ENCODE results near the gene RAB26.

RAB26 gene

DNA sequence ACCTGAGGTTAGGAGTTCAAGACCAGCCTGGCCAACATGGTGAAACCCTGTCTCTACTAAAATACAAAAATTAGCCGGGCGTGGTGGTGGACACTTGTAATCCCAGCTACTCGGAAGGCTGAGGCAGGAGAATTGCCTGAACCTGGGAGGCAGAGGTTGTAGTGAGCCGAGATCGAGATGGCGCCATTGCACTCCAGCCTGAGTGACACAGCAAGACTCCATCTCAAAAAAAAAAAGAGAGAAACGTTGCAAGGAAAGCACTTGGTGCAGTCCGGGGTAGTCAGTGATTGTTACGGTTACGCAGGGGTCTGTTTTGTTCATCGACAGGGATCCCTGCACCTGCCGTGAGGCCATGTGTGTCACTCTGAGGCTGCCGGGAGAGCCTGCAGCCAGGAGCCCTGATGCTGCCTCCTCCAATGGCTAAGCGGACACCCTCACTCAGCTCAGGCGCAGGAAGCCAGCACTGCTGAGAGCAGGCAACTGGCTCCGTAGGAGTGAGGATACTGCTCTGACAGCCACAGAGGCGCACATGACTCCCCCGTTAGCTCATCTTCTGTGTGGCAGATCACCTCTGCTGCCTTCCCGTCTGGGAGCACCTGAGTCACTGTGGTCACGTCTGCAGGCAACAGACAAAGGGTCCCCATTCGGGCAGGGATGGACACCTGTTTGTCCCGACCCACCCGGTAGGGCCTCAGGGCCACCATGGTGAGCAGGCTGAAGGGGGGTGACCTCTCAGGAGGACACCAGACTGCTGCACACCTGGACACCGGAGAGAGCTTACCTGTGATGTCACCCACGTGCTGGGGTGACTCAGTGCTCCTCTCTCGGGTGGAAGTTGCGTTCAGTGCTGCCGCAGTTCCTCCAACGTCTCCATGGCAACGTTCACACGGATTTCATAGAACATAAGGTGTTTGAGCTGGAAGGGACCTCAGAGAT lies 5.2 kb upstream of the RAB26 start:
- in situ Hi-C loops (cut with MboI; ENCODE audit: low sequenced_read_pairs), result no loop called here

DNA sequence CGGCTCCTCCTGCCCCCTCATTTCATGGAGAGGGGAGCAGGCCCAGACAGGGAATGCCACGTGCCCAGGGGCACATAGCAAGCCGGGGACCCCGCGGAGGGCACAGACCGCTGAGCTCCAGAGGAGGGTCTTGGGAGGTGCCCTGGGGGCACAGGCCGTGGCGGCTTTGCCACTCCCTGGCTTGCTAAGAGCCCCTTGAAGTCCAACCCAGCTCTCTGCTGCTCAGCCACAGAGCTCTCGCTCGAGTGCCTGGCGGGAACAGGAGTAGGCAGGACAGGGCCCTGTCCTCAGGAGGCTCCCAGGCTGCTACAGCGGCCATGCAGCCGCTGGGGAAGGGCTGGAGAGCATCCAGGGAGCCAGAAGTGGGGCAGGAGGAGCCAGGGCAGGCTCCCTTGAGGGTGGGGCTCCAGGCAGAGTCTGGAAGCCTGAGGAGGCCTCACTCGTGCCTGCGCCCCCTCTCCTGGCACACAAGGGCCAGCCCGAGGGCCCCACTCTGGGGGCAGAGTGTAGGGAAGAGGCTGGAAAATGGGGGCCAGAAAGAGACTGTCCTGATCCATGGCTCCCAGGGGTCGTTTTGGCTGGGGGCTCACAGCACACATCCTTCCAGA lies 4.4 kb upstream of the RAB26 start:
- in situ Hi-C loops (cut with MboI; ENCODE audit: low sequenced_read_pairs), result no loop called here

DNA sequence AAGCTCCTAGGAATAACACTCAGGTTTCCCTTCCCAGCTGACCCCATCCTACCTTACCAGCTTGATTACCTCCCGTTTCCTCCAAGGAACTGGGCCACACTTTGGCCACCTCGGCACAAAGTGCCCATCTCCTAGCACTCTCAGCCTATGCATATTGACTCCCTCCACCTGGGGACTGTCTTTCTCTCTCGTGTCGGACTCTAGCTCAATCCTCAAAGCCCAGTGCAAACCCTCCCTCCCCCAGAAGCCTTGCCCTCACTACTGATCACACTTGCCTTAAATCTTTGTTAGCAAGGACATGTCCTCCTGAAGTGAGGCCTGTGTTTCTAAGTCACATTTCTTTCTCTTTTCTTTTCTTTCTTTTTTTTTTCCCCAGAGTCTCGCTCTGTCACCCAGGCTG lies 2.6 kb upstream of the RAB26 start:
- in situ Hi-C loops (cut with MboI; ENCODE audit: low sequenced_read_pairs), result no loop called here

DNA sequence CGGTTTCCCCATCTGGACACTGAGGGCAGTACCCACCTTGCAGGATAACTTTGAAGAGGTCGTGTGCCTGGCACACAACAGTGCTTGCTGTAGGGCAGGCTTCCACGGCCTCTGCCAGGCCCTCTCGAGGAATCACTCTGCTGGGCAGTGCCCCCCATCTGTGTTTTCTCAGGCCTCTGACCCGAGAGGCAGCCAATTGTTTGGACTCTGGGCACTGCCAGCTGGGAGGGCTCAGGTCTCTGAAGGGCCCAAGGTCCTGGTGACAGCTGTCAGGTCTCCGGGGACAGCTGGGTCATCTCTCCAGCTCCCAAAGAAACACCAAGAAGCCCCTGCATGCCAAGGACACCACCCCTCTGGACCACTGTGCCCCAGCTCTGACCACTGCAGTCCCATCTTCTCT lies 1.0 kb upstream of the RAB26 start:
- in situ Hi-C loops (cut with MboI; ENCODE audit: low sequenced_read_pairs), result no loop called here

DNA sequence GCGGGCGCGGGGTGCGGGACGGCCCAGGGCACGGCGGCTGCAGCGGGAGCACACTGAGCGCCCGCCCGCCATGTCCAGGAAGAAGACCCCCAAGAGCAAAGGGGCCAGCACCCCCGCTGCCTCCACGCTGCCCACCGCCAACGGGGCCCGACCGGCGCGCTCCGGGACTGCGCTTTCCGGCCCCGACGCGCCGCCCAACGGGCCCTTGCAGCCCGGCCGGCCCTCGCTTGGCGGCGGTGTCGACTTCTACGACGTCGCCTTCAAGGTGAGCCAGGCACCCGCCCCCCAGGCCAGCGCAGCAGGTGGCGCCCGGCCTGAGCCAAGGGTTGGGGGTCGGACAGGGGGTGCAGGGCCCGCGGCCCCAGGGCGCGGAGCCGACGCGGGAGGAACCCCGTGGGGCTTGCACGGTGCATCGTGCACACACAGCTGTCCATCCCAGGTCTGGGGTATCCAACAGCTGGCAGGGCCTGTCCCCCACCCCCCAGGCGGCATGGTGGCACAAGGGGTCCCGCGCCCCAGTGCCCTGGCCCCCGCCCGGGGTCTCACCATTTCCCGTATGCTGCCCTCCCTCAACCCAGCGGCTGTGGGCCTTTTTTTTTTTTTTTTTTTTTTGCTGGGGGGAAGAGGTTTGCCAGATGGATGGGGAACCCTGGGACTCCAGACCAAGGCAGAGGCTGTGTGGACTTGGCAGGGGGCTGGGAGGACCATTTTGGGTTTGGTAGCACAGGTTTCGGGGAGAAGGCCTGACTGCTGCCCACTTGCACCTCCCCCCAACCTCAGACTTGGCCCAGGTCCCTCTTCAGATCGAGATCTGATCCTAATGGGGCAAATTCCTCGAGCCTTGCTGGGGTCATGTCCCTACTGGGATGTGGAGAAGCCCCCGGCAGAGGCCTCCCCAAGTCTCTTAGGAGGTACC lies 547 bp downstream of the RAB26 start:
- in situ Hi-C loops (cut with MboI; ENCODE audit: low sequenced_read_pairs), result no loop called here

DNA sequence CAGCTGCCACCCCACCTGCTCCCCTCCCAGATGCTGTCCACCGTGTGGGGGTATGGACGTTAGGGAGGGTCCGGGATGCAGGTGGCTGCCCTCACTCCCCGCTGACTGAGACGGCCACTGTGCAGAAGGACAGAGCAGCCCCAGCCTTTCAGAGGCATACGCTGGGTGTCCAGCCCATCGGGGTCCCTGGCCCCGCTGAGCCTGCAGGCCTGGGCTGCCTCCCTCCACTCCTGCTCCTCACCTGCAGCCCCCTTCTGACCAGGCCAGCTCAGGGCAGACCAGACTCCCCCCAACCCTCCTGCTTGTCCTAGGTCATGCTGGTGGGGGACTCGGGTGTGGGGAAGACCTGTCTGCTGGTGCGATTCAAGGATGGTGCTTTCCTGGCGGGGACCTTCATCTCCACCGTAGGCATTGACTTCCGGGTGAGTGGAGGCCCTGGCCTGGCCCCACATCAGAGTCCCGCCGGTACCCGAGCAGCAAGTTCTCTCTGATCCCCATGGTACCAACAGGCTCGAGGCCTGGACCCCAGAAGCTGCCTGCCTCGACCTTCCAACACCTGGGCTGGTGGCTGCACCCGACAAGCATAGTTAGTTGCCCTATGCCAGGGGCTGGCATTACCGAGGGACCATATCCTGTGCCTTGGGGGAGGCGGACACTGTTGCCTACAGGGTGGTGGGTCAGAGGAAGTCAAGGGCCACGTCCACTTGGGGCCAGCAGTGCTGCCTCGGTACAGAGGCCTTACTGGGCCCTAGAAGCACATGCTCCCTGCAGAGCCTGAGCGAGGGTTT lies 1.4 kb downstream of the RAB26 start:
- in situ Hi-C loops (cut with MboI; ENCODE audit: low sequenced_read_pairs), result no loop called here

DNA sequence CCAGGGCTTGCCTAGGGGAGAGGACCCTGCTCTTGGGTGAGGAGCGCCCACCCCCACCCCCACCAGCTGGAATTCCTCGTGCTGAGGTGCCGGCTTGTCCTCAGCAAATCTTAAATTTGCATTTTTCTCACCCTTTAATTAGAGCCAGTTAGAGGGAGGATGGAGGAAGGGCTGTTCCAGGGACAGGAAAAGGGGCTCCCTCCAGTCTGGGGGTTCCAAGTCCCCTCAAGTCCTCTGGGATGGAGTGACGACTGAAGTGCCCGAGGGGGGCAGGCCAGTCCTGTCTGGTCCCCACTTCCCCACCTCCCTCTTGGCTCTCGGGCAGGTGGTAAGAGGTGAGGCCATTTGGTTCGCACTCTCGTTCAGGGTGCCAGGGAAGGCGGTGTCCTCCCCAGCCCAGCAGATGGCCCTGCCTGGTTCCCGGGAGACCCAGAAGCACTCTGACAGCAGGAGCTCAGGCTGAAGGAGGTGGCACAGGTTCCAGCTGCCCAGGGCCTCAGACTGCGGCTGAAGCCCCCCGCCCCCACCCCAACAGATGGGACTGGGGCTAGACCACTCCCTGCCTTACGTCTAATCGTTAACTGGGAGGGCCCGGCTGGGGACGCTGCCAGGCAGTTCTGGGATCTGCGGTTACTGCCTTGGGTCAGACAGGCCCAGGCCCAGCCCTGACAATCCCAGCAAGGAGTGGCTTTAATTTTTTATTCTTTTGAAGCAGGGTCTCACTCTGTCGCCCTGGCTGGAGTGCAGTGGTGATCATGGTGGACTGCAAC lies 2.2 kb downstream of the RAB26 start:
- in situ Hi-C loops (cut with MboI; ENCODE audit: low sequenced_read_pairs), result no loop called here

DNA sequence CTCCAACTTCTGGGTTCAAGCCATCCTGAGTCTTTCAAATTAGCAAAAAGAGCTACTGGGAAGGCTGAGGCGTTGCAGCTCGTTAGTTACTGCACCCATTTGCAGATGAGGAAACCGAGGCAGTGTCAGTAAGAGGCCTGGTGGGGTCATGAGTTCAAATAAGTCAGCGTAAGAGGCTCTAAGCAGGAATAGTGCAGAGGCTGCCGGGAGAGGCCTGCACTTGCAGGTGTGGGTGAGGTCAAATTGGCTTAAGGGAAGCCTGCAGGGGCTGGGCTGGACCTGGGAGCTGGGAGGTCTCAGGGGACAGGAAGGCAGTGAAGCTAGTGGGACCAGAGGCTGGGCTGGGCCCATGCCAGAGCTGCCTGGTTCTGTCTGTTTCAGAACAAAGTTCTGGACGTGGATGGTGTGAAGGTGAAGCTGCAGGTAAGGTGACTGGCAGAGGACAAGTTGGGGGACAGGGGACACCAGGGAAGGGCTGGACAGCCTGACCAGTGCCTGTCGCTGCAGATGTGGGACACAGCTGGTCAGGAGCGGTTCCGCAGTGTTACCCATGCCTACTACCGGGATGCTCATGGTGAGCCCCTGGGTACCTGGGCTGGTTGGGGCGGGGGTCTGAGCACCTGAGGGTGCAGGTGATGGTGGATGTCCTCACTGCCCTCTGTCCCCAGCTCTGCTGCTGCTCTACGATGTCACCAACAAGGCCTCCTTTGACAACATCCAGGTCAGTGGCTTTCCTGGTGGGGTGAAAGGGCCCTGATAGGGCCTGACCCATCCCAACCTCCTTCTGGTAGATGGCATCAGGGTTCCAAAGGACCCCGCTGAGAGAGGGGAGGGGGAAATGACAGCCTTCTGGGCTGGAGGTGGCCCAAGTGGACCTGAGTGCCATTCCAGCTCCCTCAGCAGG lies 3.0 kb downstream of the RAB26 start:
- in situ Hi-C loops (cut with MboI; ENCODE audit: low sequenced_read_pairs), result no loop called here

DNA sequence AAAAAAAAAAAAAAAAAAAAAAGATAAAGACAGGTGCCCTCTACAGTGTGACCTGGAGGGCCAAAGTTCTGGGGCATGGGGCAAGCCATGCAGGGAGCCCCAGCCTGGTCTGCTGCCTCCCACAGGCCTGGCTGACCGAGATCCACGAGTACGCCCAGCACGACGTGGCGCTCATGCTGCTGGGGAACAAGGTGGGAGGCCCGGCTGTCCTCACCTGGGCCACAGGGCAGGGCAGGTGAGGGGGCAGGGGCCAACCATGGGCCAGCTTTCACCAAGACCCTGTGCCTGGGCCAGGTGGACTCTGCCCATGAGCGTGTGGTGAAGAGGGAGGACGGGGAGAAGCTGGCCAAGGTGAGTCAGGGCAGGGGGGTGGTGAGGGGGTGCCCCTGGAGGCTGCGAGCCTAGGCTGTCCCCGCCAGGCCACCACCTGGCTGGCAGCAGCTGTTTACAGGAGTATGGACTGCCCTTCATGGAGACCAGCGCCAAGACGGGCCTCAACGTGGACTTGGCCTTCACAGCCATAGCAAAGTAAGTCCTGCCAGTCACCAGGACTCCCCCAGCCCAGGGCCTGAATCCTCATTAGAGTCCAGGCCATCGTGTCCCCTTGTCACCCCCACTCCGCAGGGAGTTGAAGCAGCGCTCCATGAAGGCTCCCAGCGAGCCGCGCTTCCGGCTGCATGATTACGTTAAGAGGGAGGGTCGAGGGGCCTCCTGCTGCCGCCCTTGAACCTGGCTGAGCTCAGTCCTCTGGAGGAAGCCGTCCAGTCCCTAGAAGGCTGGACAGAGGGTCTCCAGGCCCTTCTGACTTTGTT lies 4.5 kb downstream of the RAB26 start:
- in situ Hi-C loops (cut with MboI; ENCODE audit: low sequenced_read_pairs), result no loop called here

DNA sequence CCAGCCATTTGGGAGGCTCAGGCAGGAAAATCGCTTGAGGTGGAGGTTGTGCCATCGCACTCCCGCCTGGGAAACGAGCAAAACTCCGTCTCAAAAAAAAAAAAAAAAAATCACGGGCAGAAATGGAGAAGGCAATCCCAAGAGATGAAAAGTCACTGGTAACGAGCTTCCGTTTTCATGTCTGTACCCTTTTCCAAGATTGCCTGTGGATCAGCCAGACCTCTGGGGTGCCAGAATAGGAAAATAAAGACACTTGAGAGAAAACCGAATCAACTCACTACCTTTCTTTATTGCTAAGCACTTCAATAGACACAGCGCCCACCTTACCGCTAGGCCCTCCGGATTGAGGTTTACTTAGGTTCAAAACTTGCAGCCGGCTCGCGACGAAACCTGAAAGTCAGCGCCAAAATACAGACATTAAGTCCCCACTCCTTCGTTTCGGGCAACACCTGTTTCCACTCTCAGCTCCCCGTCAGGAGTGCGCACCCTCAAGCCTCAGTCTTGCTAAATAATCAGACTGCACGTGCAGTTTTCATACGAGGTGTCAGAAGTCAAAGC lies 6.2 kb downstream of the RAB26 start:
- in situ Hi-C loops (cut with MboI; ENCODE audit: low sequenced_read_pairs), result no loop called here

DNA sequence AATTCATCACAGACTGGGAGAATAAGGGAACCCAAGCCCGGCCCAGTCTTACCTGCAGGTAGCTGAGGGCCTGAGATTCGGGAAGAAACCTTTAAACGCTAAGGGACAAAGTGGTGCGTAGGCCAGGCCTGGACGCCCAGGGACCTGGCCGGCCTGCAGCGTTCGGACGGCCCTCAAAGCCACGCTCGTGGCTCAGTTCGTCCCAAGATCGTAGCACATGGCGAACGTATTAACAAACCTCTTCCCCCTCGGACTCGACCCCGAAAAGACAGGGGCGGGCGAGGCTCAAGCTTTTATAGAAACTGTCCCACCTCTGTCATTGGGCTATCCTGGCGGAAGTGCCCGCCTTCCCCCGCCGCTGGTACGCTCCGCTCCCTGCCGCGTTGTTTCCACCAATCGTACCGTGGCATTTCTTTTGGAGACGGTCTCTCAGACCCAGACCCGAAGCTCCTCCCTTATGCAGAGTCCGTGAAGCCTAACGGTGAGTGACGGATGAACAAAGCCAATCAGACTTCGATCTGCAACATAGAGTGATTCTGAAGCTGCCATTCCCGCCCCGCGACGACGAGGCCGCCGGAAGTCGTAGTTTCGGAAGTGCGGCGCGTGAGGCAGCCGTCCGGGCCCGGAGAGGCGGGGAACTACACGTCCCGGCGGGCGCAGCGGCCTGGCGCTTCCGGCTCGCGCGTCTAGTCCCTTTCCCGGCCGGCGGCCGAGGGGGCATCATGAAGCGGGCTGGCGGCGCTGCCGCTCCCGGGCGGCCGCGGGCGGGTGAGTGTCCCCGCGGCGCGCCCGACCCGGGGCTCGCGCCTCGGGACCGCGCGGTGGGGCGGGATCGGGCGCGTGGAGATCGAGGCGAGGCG lies 6.9 kb downstream of the RAB26 start, which contains the start of gene TRAF7:
TSS of gene TRAF7 (plus strand) at position 692 of the 860 bp plus-strand sequence. CDS start 8,139 bp downstream, outside the sequence.
- in situ Hi-C loops (cut with MboI; ENCODE audit: low sequenced_read_pairs), result no loop called here

DNA sequence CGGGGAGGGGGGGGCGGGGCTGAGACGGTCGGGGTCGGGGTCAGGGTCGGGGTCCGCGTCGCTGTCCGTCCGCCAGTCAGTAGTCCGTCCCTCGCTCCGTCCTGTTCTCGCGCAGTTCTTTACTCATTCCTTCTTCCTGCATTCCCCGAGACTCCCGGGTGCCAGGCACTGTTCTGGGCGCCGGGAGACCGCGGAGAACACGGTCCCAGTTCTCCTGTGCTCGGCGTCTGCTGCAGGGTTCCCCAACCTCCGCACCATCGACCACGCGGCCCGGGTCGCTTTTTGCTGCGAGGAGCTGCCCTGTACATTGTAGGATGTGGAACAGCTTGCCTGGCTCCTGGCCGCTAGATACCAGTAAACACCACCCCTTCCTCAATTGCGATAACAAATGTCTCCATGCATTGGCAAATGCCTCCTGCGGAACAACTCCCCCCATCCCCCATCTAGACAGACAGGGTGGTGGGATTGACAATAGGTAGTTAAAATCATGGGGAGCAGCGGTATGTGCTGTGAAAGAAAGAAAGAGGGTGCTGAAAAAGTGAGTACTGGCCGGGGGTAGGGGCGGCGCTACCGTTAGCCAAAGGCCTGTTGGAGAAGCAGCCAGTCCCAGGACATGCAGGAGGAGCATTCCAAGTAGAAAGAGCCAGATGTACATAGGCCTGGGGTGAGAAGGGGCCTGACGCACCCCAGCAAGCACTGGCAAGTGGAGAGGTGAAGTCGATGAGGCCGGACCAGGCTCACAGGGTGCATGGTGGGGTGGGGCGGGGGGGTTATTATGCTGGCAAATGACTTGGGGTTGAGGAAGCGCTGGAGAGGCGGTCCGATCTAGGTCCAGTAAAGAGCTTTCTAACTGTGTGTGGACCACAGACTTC lies 7.8 kb downstream of the RAB26 start:
- in situ Hi-C loops (cut with MboI; ENCODE audit: low sequenced_read_pairs), result no loop called here

DNA sequence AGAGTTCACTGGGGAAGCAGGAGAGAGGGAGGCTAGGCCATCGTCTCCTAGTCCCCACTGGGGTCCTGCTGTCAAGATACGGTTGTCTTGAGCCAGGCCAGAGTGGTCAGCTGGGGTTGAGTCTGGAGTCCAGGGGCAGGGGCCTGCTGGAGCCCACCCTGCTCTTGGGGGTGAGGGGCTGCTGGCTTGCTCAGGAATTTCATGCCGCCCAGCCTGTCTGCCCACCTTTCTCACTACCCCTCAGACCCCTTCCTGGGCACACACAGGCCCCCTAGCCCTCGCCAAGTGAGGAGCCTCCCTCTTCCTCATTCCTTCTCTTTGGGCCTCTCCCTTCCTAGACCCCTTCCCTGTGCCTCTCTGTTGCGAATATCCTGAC lies 8.4 kb downstream of the RAB26 start:
- in situ Hi-C loops (cut with MboI; ENCODE audit: low sequenced_read_pairs), result no loop called here

DNA sequence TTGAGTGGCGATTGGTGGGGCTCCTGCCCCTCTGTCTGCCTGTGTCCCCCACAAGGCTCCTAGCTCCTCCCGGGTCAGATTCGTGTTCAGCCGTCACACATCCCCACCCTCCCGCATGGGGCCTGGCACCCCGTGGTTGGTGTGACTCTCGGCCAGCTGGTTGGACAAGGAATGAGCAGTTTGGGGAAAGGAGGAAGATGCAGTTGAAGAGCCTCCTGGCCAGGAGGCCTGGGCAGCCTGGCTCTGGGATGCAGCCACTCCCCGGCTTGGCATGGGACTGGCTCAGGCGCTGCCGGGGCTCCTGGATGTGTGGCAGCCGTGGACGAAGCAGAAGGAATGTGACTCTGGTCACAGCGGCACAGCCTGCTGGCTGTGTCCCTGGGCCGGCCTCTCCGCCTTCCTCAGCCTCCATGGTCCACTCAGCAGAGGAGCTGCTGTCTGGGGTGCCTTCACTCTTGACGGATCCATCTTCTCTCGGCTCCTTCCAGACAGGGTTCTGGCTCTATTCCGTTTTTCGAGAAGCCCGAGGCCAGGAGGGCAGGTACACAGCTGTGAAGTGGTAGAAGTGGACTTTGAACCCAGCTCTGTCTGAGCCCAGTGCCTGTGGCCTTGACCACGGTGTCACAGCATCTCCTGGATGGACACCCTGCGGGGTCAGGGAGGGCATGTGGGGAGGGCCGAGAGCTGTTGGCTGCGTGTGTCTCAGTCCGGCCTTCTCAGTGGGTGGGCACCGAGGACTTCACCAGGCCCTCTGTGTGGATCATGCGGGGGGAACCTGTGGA lies 9.2 kb downstream of the RAB26 start:
- in situ Hi-C loops (cut with MboI; ENCODE audit: low sequenced_read_pairs), result no loop called here

DNA sequence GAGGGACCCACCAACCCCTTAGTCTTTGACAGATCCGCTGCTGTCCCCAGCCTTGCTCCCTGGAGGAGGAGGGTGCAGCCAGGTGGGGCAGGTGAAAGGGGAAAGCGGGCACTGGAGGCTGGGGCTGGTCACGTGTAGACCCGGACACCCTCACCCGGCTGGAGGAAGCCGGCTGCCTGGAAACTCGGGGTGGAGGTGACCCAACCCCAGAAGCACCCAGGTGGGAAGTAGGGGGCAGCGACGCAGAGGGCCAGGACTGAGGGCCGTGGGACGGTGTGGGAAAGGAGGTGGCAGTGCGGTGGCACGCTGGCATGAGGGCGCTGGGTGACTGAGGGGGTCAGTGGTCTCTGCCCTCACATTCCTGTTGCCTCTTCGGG lies 9.8 kb downstream of the RAB26 start:
- in situ Hi-C loops (cut with MboI; ENCODE audit: low sequenced_read_pairs), result no loop called here

All from hTERT RPE-1 (cell line).